Skin of body (tissue), 2 donors: ENCODE data around the gene IL27RA. TPM values are rescaled to one million over a fixed set of nuclear protein-coding genes. Genes with fewer than 3 reads are reported as not detected.

Experiments used
- DNase-seq: peaks from one replicate; lab custom pipeline; 2025; lab: John Stamatoyannopoulos, UW
- total RNA-seq: library from RNA; depleted of rRNA; stranded (reverse); fragments of >200 nt; gene quantifications from one replicate; pipeline ENCODE4 v1.2.3, GENCODE V29; 2014

The IL27RA gene
- total RNA-seq, 1 donor from 2014 or later, result 4.7 TPM

DNA sequence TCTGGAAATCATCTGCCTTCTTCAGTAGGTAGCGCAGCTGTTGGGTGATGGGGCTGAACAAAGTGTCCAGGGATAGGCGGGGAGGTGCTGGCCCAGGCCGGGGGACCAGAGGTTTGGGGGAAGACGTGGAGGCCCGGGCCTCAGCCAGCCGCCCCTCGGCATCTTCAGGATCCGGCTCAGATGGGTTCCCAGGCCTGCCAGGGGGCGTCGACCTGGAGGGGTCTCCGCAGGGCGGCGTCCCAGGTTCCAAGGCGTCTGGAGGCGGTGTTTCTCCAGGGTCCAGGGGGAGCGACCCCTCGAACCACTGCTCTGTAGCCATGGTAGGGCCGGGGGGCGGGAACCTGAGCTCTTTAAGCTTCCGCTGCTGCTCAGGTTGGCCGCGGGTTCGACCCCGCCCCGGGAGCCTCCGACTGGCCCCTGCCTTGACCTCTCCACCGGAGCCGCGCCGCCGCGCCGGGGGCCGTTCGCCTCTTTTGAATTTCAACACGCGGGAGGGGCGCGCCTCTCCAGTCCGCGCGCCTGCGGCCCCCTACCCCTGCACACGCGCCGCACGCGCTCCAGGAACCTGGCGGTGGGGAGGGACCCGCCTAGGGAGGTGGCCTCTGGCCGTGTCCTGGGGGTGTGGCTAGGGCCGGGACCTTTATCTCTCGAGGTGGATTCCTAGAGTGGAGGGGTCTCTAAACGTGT lies 53.9 kb downstream of the IL27RA start, which contains the start of gene C19orf67:
C19orf67 (minus strand) TSS at position 475 of the 687 bp plus-strand sequence; CDS start at position 319, 156 bp downstream.
- DNase-seq, result no peak

DNA sequence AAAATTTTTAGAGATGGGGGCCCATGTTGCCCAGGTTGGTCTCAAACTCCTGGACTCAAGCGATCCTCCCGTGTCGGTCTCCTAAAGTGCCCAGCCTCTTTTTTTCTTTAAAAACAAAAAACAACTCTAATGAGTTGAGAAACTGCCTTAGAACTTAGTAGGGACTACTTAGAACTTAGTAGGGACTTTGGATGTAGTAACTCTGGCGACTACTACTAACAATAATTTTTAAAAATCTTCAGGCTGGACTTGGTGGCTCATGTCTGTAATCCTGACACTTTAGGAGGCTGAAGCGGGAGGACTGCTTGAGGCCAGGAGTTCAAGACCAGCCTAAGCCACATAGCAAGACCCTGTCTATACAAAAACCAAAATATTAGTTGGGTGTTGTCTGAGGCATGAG lies 54.5 kb downstream of the IL27RA start:
- DNase-seq, result no peak

DNA sequence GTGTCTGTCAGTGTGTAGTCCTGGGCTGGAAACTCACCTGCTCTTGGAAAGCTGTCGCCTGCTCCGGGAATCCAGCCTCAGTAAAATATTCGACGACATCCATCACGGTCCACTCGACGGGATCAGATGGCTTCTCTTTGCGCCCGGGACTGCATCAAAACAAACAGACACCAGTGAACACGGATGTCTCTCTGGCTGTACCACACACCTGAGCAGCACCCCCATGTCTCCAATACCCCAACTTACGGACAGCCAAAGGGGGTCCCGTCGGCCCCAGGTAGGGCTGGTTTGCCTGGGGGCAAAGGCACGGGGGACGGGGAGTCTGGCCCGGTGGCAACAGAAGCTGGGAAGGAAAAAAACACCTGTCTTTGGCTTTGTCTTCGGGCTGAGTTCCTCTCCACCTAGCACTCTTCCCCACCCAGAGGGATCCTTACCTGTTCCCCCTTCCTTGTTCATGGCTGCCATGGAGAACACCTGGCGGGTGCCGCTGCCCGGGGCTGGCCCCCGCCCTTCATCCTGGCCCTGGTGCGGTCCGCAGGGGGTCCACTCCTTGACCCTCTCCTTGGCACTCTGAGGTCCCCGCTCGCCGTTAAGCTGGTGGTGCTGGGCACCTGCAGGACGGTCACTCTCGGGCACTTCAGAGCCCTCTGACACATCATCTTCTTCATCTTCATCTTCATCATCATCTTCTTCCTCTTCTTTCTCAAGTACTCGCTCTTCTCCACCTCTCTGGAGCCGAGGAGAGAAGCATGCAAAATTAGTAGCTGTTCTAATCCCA lies 57.3 kb downstream of the IL27RA start:
- no peak for DNase-seq

GRCh38 chr19:14089412-14089661 lies 57.8 kb downstream of the IL27RA start:
- no peak for DNase-seq

DNA sequence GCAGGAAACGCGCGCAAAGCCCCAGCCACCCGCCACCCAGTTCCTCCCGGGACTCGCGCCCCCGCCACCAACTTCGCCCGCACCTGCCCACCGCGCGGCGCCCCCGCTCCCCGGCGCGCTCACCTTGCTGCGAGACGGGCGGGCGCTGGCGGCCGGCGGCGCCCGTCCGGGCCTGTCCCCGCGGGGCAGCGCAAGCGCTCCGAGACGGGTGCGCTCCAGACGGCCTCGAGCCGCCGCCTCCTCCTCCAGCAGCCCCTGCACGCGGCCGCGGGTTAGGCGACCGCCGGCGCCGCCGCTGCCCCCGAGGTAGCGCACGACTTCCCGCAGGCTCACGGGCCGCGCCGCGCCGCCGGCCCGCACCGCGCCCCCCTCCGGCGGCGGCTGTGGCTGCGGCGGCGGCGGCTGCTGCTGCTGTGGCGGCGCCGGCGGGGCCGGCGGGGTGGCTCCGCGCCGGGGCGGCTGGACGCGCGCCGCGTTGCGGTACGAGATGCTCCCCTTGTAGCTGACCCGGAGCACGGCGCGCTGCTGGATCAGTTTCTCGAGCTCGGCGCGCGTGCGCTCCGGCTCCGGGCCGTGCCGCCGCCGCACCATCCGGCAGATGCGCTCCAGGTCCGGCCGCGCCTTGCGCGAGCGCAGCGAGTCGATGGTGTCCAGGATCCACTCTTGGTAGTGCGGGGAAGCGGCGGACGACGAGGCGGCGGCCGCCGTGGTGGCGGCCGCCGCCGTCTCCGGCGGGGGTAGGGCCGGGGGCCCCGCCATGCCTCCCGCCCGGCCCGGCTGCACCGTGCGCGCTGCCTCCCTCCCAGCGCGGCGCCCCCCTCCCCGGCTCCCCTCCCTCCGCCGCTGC lies 58.3 kb downstream of the IL27RA start:
- no peak for DNase-seq

DNA sequence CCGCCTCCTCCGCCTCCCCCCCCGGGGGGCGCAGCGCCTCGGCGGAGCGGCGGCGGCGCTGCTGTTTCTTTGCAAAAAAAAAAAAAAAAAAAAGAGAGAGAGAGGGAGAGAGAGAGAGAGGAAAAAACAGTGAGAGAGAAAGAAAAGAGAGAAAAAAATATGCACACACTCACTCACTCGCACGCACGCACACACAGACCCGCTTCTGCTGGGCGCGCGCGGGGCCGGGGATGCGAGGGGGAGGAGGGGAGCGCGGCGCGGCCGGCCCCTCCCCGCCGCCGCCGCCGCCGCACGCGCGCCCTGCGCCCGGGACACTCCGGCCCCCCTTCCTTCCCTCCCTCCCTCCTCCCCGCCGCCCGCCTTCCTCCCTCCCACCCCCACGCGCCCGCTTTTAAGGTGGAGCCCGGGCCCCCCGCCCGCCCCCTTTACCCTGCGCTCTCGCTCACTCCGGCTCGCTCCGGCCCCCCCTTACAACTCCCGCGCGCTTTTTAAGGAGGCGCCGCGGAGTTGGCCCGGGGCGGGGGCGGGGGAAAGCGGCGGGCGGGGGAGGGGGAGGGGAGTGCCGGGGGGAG lies 59.0 kb downstream of the IL27RA start, which contains the start of gene SAMD1:
SAMD1 (minus strand) TSS at position 243 of the 572 bp plus-strand sequence.
- DNase-seq, result peak; percentile 90

GRCh38 chr19:14091081-14091812 lies 59.7 kb downstream of the IL27RA start:
- DNase-seq, result peak; percentile 76

GRCh38 chr19:14091813-14092462 lies 60.4 kb downstream of the IL27RA start:
- no peak for DNase-seq

DNA sequence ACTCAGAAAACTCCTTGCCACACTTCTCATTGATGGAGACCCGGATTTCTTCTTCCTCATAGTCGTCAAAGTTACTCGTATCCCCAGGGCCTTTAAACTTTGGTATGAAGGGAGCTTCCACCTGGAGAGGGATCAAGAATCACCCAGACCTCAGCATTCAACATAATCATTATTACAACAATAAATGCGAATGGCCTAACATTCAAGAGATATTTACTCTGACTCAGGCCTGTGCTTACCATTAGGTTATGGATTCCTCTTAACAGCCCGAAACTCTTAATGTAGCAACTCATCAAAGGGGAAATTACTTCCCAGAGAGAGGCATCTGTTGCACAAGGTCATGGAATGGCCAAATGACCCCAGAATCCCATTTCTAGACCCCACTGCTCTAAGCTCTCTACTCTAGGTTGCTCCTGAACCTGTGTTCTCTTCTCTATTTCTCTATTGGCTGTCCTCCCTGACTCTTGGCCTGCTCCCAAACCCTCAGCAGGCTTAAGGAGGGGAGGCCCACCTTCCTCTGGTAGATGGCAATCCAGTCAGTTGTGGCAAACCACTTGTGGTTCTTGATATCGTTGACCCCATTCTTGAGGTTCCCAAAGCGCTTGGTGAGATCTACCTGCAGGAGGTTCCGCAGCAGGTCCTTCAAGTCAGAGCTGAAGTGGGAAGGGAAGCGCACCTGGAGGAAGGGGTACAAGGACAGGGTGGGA lies 61.7 kb downstream of the IL27RA start:
- no peak for DNase-seq

DNA sequence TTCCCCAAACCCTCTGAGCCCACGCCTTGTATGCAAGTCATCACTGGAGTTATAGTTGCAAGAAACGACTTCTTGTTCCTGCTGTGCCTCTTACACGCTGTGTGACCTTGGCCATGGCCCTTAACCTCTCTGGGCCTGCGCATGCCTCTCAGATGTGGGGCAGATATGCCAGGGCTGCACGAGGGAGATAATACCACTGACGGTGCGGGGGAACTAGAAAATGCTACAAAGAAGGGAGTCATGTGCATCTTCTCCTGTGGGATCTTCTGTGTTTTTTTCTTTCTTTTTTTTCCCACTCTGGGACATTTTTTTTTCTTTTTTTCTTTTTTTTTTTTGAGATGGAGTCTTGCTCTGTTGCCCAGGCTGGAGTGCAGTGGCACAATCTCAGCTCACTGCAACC lies 63.3 kb downstream of the IL27RA start:
- no peak for DNase-seq

DNA sequence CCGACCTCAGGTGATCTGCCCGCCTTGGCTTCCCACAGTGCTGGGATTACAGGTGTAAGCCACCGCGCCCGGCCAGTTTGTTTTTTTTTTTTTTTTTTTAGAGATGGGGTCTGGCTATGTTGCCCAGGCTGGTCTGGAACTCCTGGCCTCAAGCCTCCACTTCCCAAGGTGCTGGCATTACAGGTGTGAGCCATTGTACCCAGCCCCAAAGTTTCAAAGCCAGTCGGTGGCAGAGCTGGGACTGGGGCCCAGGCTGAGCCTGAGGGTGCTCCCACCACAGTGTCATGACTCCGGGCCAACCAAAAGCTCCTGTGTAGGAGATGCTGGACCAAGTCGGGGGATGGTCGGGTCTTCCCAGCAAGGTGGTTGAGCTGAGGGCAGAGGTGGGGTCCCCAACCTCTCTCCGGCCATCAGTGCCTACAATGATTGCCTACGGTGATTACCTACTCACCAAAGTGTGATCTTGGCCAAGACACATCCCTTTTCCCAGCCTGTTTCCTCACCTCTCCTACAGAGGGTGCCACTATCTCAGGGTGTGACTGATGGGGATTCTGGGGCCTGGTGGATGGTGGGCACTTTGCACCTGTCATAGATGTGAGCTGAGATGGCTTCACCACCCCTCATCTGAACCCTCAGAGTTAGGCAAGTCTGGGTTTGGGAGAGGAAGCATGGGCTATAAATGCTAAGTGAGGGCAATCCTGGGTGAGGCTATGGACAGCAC lies 64.9 kb downstream of the IL27RA start:
- no peak for DNase-seq

GRCh38 chr19:14097532-14098151 lies 66.1 kb downstream of the IL27RA start:
- no peak for DNase-seq

- no peak for DNase-seq
Observed at GRCh38 chr19:14101003-14101545, 69.5 kb downstream of the IL27RA start.

- DNase-seq, result no peak
Observed at GRCh38 chr19:14102102-14102696, 70.6 kb downstream of the IL27RA start.

GRCh38 chr19:14102756-14103155 lies 71.2 kb downstream of the IL27RA start:
- no peak for DNase-seq
